K562 (cell line): ENCODE data around the gene NAA40. TPM values are rescaled to one million over a fixed set of nuclear protein-coding genes. Genes with fewer than 3 reads are reported as not detected.

Source experiments
- CTBP1 ChIP-seq: fragments of 450-650 bp; IDR thresholded peaks from 2 replicates; pipeline ENCODE4 v1.6.1; 2016; ENCODE audit warnings: borderline replicate concordance
- ELF2 ChIP-seq: fragments of 250-450 bp; sonication (Bioruptor Pico); IDR thresholded peaks from 2 replicates; pipeline ENCODE4 v1.5.0; 2021; ENCODE audit warnings: mild to moderate bottlenecking
- GABPA ChIP-seq: fragments of 200-800 bp; sonication (Bioruptor generic); conservative IDR thresholded peaks from 2 replicates; pipeline ENCODE4 v1.6.1; 2016; ENCODE audit warnings: low read depth, missing genetic modification characterization, missing compliant biosample characterization
- MTA3 ChIP-seq: fragments of 450-650 bp; formaldehyde crosslinking; IDR thresholded peaks from 2 replicates; pipeline ENCODE4 v1.6.1; 2017; ENCODE audit warnings: mild to moderate bottlenecking, borderline replicate concordance
- SRF ChIP-seq, 2 experiments: fragments of 250-450, 450-650 bp in 1 of 2; sonication (Bioruptor Pico) in 1 of 2; sonication (generic) in 1 of 2; formaldehyde crosslinking; IDR thresholded peaks; 2 replicates each; pipeline versions ENCODE4 v1.5.0 to v1.5.1; 2020 to 2022; ENCODE audit warnings: mild to moderate bottlenecking in 1 of 2, missing genetic modification reagents in 1 of 2
- SRSF1 ChIP-seq: fragments of 200-400 bp; formaldehyde crosslinking; IDR thresholded peaks from 2 replicates; pipeline ENCODE4 v1.6.1; 2017; ENCODE audit warnings: mild to moderate bottlenecking, low read depth, low read length, moderate library complexity
- polyA plus RNA-seq, 8 experiments: library from polyadenylated mRNA; depleted of rRNA in 4 of 8; stranded (reverse) in 5 of 8; unstranded in 3 of 8; fragments of >200 nt; fragmentation: Nextera tagmentation in 2 of 8; fragmentation: Illumina TruSeq in 1 of 8; extraction: Ambion mirVana in 2 of 8; extraction: Trizol in 1 of 8; gene quantifications; 2 replicates each; pipeline versions ENCODE4 v1.2.1 to v1.2.3, GENCODE V29; 2011 to 2014; ENCODE audit warnings: inconsistent platforms in 1 of 8, missing spikeins in 1 of 8
- total RNA-seq, 7 experiments: library from RNA; depleted of rRNA in 6 of 7; stranded (reverse); fragments of >200 nt in 6 of 7; fragmentation: Illumina TruSeq in 2 of 7; extraction: Trizol in 2 of 7; gene quantifications; 2 replicates each; pipeline versions ENCODE4 v1.2.1 to v1.2.3, GENCODE V29; 2011 to 2021; ENCODE audit warnings: low replicate concordance in 1 of 7
- TF ChIP-seq, protein P1 (sequence below), 2 experiments: fragments of 150-350 bp in 1 of 2; IDR thresholded peaks; 2 replicates each; pipeline ENCODE4 v1.6.1; 2012 to 2016; ENCODE audit warnings: low read depth in 2 of 2, low read length in 2 of 2, mild to moderate bottlenecking in 1 of 2, moderate library complexity in 1 of 2
- TF ChIP-seq, protein P2 (sequence below): fragments of 450-650 bp; IDR thresholded peaks from 2 replicates; pipeline ENCODE4 v1.6.1; 2014; ENCODE audit warnings: low read depth, mild to moderate bottlenecking, moderate library complexity, borderline replicate concordance

The NAA40 gene
- total and polyA plus RNA-seq, 9 of the 15 experiments (the other 6 are each of a cell fraction or from before 2014, with no cell fraction given), result 6.2 to 39.0 (median 23.1) TPM

DNA sequence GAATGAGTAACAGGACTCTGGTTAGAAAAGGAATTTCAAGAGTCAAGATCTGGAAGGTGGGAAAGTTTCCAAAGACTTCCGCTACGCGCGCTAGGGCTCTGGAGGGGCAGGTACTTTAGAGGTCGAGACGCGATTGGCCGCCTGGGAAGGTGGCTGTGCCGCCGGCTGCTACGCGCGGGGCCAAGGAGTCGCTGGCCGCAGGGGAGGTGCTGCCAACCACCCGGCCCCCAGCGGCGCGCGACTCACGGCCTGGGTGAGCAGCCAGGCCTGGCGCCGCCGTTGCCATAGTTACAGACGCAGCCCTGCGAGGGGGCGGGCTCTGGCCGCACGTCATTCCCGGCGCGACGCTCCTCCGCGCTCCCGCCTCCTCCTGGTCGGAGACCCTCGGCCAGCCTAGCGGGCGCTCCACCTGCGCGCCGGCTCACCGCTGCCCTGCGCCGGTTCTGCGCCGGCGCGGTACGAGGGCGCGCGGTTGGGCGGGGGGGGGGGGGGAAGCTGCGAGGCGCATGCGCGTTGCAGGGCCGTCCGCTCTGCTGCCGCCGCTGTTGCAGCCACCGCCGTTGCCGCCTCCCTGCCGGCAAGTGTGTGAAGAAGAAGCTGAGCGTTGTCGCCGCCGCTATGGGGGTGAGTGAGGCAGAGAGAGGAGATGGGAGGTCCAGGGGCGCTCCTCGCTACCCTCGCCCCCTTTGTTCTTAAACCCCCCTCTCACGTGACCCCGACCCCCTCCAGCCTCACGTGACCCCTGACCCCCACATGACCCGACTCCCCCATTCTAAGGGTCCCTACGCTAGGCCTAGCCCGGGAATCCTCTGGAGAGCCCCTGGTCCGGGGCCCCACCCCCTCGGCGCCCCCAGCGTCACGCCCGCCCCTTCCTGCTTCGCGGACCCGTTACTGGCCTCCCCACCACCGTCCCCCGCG, at the start of gene NAA40 (continued):
- TF ChIP-seq, protein P1, sequence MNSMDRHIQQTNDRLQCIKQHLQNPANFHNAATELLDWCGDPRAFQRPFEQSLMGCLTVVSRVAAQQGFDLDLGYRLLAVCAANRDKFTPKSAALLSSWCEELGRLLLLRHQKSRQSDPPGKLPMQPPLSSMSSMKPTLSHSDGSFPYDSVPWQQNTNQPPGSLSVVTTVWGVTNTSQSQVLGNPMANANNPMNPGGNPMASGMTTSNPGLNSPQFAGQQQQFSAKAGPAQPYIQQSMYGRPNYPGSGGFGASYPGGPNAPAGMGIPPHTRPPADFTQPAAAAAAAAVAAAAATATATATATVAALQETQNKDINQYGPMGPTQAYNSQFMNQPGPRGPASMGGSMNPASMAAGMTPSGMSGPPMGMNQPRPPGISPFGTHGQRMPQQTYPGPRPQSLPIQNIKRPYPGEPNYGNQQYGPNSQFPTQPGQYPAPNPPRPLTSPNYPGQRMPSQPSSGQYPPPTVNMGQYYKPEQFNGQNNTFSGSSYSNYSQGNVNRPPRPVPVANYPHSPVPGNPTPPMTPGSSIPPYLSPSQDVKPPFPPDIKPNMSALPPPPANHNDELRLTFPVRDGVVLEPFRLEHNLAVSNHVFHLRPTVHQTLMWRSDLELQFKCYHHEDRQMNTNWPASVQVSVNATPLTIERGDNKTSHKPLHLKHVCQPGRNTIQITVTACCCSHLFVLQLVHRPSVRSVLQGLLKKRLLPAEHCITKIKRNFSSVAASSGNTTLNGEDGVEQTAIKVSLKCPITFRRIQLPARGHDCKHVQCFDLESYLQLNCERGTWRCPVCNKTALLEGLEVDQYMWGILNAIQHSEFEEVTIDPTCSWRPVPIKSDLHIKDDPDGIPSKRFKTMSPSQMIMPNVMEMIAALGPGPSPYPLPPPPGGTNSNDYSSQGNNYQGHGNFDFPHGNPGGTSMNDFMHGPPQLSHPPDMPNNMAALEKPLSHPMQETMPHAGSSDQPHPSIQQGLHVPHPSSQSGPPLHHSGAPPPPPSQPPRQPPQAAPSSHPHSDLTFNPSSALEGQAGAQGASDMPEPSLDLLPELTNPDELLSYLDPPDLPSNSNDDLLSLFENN (IDR thresholded peaks at IDR 0.05; ENCODE audit: low read depth in 2 of 2, low read length in 2 of 2), result 0 out of 4 replicates have a peak, but pooled peaks of 1 of the 2 experiments have one; percentile 9
- TF ChIP-seq MTA3, result peak; percentile 56; the same call in 1 of the 2 replicates
- 0 out of 2 replicates have a peak, but pooled peaks have one; percentile 27 for TF ChIP-seq GABPA (tag)
- TF ChIP-seq, protein P2, sequence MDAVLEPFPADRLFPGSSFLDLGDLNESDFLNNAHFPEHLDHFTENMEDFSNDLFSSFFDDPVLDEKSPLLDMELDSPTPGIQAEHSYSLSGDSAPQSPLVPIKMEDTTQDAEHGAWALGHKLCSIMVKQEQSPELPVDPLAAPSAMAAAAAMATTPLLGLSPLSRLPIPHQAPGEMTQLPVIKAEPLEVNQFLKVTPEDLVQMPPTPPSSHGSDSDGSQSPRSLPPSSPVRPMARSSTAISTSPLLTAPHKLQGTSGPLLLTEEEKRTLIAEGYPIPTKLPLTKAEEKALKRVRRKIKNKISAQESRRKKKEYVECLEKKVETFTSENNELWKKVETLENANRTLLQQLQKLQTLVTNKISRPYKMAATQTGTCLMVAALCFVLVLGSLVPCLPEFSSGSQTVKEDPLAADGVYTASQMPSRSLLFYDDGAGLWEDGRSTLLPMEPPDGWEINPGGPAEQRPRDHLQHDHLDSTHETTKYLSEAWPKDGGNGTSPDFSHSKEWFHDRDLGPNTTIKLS, result 0 out of 2 replicates have a peak, but pooled peaks have one; percentile 9
- TF ChIP-seq SRSF1, result no peak
- peak in 1 of 2 experiments; percentile 10; a peak in 1 of 4 replicates for TF ChIP-seq SRF (CRISPR knock-in tag; IDR thresholded peaks at IDR 0.05)
- no peak for TF ChIP-seq ELF2
- peak; percentile 88 for TF ChIP-seq CTBP1
